GM19239 (cell line): ENCODE measurements around the gene AMDHD1.

Experiments
- DNase-seq: peaks from one replicate; pipeline ENCODE4 v3.0.0; 2011; ENCODE audit warnings: low spot score; ENCODE audit not compliant: insufficient read length
- FAIRE-seq: peaks from 2 replicates; lab custom pipeline; 2011; peaks lifted over from hg19 to GRCh38; lab: Jason Lieb, UNC

AMDHD1 gene

GRCh38 chr12:95990136-95990535 is 47.0 kb downstream of the AMDHD1 start:
- DNase-seq: no peak
- FAIRE-seq: no peak

- DNase-seq: no peak
- no peak for FAIRE-seq
Observed at GRCh38 chr12:95993907-95994306, 50.8 kb downstream of the AMDHD1 start.

- DNase-seq (no peak), FAIRE-seq (no peak)
Observed at GRCh38 chr12:95994476-95994875, 51.3 kb downstream of the AMDHD1 start.

- no peak for DNase-seq
- FAIRE-seq: no peak
Observed at GRCh38 chr12:95995238-95996031, 52.3 kb downstream of the AMDHD1 start.

GRCh38 chr12:95996034-95996658 is 53.0 kb downstream of the AMDHD1 start, which contains the start of gene HAL:
Gene HAL, minus strand, starts transcription at chr12:95996344. Its CDS starts 434 bp downstream, at chr12:95995910.
- DNase-seq: no peak
- no peak for FAIRE-seq

GRCh38 chr12:95997276-95997675 is 54.1 kb downstream of the AMDHD1 start:
- no peak for DNase-seq
- no peak for FAIRE-seq

- DNase-seq (no peak), FAIRE-seq (no peak)
Observed at GRCh38 chr12:95997911-95998510, 54.9 kb downstream of the AMDHD1 start.

GRCh38 chr12:95998611-95999286 is 55.6 kb downstream of the AMDHD1 start:
- peak; percentile 42 for DNase-seq
- peak; percentile 92 for FAIRE-seq

- DNase-seq (no peak), FAIRE-seq (no peak)
Observed at GRCh38 chr12:95999484-95999883, 56.4 kb downstream of the AMDHD1 start.

GRCh38 chr12:96000858-96001257 is 57.7 kb downstream of the AMDHD1 start:
- DNase-seq: no peak
- FAIRE-seq: no peak

GRCh38 chr12:96006727-96007126 is 63.6 kb downstream of the AMDHD1 start:
- no peak for FAIRE-seq

GRCh38 chr12:96007729-96008128 is 64.6 kb downstream of the AMDHD1 start:
- FAIRE-seq: no peak
- no peak for DNase-seq

More at GRCh38 chr12:96006727-96007126, 63.6 kb downstream of the AMDHD1 start:
- no peak for DNase-seq

GRCh38 chr12:96014943-96015599 is 71.9 kb downstream of the AMDHD1 start:
- DNase-seq (no peak), FAIRE-seq (no peak)

GRCh38 chr12:96015672-96016071 is 72.5 kb downstream of the AMDHD1 start:
- no peak for FAIRE-seq

More at GRCh38 chr12:96015672-96016071, 72.5 kb downstream of the AMDHD1 start:
- no peak for DNase-seq
